AML-193 (cell line): ENCODE data around the gene ZFP36L1.

ENCODE experiments used
- DNase-seq, 2 experiments: peaks; one replicate each; lab custom pipeline; 2025; lab: John Stamatoyannopoulos, UW

Gene ZFP36L1

DNA sequence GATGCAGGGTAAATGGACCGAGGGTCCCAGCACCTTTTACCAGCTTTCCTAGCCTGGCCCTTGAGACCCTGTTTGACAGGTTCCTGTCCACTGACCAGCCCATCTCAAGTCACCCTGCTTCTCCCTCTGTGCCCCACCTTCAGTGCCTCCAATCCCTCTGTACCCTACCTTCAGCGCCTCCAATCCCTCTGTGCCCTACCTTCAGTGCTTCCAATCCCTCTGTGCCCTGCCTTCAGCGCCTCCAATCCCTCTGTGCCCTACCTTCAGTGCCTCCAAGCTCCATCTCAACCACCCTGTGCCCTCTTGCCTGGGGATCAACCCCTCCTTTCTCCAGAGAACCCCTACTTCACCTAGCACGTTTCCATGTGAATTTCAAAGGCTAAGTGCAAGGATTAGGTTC lies 54.3 kb downstream of the ZFP36L1 start:
- DNase-seq: no peak
